ENCODE results near the gene BICRA. TPM values are rescaled to one million over a fixed set of nuclear protein-coding genes. Genes with fewer than 3 reads are reported as not detected.

The BICRA gene
- total and polyA plus RNA-seq, 2 of the 4 experiments (the other 2 are of a cell fraction), result 1.8 to 3.5 TPM

DNA sequence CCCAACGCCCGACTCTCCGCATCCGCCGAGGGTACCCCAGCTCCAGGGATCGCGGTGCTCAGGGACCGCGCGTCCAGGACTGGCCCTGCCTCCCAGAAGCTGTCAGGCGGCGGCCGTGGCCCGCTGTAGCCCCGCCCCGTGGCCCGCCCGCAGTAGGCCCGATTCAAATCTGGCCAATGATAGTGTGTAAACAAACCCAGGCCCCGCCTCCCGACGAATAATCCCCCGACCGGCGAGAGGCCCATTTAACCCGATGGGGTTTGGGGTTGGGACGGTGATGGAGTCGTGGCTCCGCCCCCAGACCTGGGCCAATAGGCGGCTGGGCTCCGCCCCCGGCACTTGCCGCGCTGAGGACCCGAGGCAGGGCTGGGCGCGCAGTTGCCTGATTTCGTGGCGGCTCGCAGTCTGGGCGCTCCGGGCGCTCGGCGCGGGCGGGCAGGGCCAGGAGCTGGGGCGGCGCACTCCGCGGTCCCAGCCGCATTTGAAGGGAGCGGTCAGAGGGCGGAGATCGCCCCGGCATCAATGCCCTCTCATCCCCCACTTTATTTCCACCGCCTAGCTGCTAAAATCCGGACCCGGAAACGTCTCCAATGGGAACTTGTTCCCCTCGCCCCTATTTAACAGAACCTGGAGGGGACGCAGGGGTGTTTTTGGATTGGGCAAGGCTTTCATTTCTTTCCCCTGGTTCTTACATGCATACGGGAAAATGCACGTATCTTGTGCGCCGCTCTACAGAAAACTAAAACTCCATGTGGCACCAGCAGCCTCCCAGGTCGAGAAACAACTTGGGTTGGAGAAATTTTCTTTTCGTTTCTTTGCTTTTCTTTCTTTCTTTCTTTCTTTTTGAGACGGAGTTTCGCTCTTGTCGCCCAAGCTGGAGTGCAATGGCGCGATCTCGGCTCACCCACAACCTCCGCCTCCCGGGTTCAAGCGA, 8.4 kb upstream of the BICRA start:
- H4K8ac ChIP-seq (ENCODE audit: low read depth in 2 of 2, low read length in 2 of 2), result peak overlapping the region; percentile 86 to 94
- H2AK5ac ChIP-seq (ENCODE audit: low read depth, low read length), result peak overlapping the region; percentile 89
- peak overlapping the region; percentile 39 for H4K5ac ChIP-seq (ENCODE audit: low read depth, low read length)
- peak overlapping the region; percentile 83 for H3K27ac ChIP-seq (ENCODE audit: insufficient read depth, low read length)
- H3K4ac ChIP-seq (ENCODE audit: low read depth, low read length), result peak overlapping the region; percentile 92
- no TSS peak for BruUV-seq (replicated peaks)
- peak overlapping the region; percentile 86 for H4K91ac ChIP-seq (ENCODE audit: insufficient read depth, low read depth, low read length)
- peak overlapping the region; percentile 84 for H3K14ac ChIP-seq (replicated peaks; ENCODE audit: low read depth, low read length)
- TF ChIP-seq RCOR1 (IDR thresholded peaks at IDR 0.05; ENCODE audit: insufficient replicate concordance, low read length) (peak; percentile 73), POLR2A (IDR thresholded peaks at IDR 0.05; ENCODE audit: low read depth, low read length) (peak; percentile 86), BHLHE40 (IDR thresholded peaks at IDR 0.05; ENCODE audit: low read depth, low read length) (peak; percentile 10; the same call in 1 of the 2 replicates), CHD1 (IDR thresholded peaks at IDR 0.05; ENCODE audit: low read depth, low read length) (no peak), MXI1 (IDR thresholded peaks at IDR 0.05; ENCODE audit: borderline replicate concordance, low read depth, low read length) (peak; percentile 79), MAZ (IDR thresholded peaks at IDR 0.05; ENCODE audit: borderline replicate concordance, low read depth, low read length) (peak; percentile 83; the same call in 1 of the 2 replicates)
- TF ChIP-seq, protein P1, sequence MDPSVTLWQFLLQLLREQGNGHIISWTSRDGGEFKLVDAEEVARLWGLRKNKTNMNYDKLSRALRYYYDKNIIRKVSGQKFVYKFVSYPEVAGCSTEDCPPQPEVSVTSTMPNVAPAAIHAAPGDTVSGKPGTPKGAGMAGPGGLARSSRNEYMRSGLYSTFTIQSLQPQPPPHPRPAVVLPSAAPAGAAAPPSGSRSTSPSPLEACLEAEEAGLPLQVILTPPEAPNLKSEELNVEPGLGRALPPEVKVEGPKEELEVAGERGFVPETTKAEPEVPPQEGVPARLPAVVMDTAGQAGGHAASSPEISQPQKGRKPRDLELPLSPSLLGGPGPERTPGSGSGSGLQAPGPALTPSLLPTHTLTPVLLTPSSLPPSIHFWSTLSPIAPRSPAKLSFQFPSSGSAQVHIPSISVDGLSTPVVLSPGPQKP (IDR thresholded peaks at IDR 0.05; ENCODE audit: borderline replicate concordance, low read depth, low read length), result no peak
- TF ChIP-seq, protein P2, sequence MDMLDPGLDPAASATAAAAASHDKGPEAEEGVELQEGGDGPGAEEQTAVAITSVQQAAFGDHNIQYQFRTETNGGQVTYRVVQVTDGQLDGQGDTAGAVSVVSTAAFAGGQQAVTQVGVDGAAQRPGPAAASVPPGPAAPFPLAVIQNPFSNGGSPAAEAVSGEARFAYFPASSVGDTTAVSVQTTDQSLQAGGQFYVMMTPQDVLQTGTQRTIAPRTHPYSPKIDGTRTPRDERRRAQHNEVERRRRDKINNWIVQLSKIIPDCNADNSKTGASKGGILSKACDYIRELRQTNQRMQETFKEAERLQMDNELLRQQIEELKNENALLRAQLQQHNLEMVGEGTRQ (IDR thresholded peaks at IDR 0.05; ENCODE audit: low read depth, low read length), result peak; percentile 23; the same call in 1 of the 2 replicates
- intact Hi-C loops (cut with micrococcal nuclease) (loop anchor here (1.0 kb wide), 1 partner anchor 85 kb away; the partner anchor contains the start of gene NAPA), in situ Hi-C loops (cut with MboI; ENCODE audit: low sequenced_read_pairs) (no loop called here), dilution Hi-C loops (cut with HindIII; ENCODE audit: low sequenced_read_pairs, unreplicated experiment) (no loop called here)
- H2AFZ ChIP-seq (replicated peaks; ENCODE audit: low read length, poor library complexity), result peak overlapping the region; percentile 87
- peak; percentile 95 for ATAC-seq (ENCODE audit: low read depth)
- H2BK120ac ChIP-seq (ENCODE audit: low read depth, low read length), result peak overlapping the region; percentile 47
- H2BK15ac ChIP-seq (ENCODE audit: low read depth, low read length), result peak overlapping the region; percentile 91; the same call in 2 of the 3 replicates
- peak overlapping the region; percentile 90 for H3K56ac ChIP-seq (ENCODE audit: extremely low read depth, insufficient read depth, low read length)
- H2AK9ac ChIP-seq (replicated peaks; ENCODE audit: low read depth, low read length, poor library complexity), result peak overlapping the region; percentile 86
- H3K27me3 ChIP-seq (ENCODE audit: control insufficient read depth, insufficient read depth, low read length), result no peaks in the 10 kb centered on the region
- H3K36me3 ChIP-seq (ENCODE audit: control insufficient read depth, insufficient read depth, low read length), result no peaks in the 10 kb centered on the region
- H3K79me1 ChIP-seq (ENCODE audit: low read depth in 1 of 2, low read length in 2 of 2), result peaks cover 0 to 8% of the 10 kb centered on the region in 2 experiments; a peak in 1 of 4 replicates
- H2BK20ac ChIP-seq (ENCODE audit: low read depth, low read length), result peak overlapping the region; percentile 21; the same call in 1 of the 2 replicates
- H3K9ac ChIP-seq (ENCODE audit: low read depth, low read length), result peak overlapping the region; percentile 78
- H3K23ac ChIP-seq (ENCODE audit: low read depth, low read length), result peak overlapping the region; percentile 94
- no peaks in the 10 kb centered on the region for H4K20me1 ChIP-seq (ENCODE audit: insufficient read depth, low read length)
- no peaks in the 10 kb centered on the region for H3K9me3 ChIP-seq (ENCODE audit: control insufficient read depth, insufficient read depth, low read length)
- peaks cover 8% of the 10 kb centered on the region; the same call in 1 of the 2 replicates for H3K9me1 ChIP-seq (ENCODE audit: insufficient read depth, low read length)
- WGBS, 2 experiments (ENCODE audit: extremely low coverage in 2 of 2, insufficient read length in 1 of 2), result 4% methylated on average over 42 of the region's 77 CpGs; no CpG with 5 or more reads in 1 of the 2 experiments
- H2BK5ac ChIP-seq (ENCODE audit: low read depth, low read length, poor library complexity, severe bottlenecking), result peak overlapping the region; percentile 77
- ChIA-PET CTCF (interaction anchor here (0.6 to 2.8 kb wide), 2 partner anchors 64 to 85 kb away, joined by 3 to 8 read pairs; partner anchors contain the start of gene NAPA), POLR2A (ENCODE audit: unreplicated experiment) (no interaction called here)
- H3K18ac ChIP-seq (ENCODE audit: low read depth, low read length), result peak overlapping the region; percentile 55; the same call in 1 of the 2 replicates
- peak; percentile 98 for DNase-seq
- H3K4me1 ChIP-seq (ENCODE audit: control insufficient read depth, insufficient read depth, low read length), result peaks cover 3% of the 10 kb centered on the region; the same call in 1 of the 2 replicates
- H3K4me2 ChIP-seq (ENCODE audit: low read depth, low read length), result peak overlapping the region; percentile 78
- peak overlapping the region; percentile 59 for H3K4me3 ChIP-seq (ENCODE audit: insufficient read depth, low read depth, low read length)
